Dedifferentiated amniotic fluid mesenchymal stem cell (primary cell): ENCODE results near the gene RNF123.
A peak's percentile ranks its signal among the peaks of the same experiment; 100 is the strongest.

Source experiments
- DNase-seq: peaks from one replicate; pipeline ENCODE4 v3.0.0-alpha.2; 2016; ENCODE audit errors: extremely low spot score

The RNF123 gene

GRCh38 chr3:49658711-49659110 is 30.6 kb upstream of the RNF123 start:
- no peak for DNase-seq

- no peak for DNase-seq
Measured at GRCh38 chr3:49659756-49660155, 29.6 kb upstream of the RNF123 start.

GRCh38 chr3:49661281-49661680 is 28.1 kb upstream of the RNF123 start:
- no peak for DNase-seq

GRCh38 chr3:49662021-49662420 is 27.3 kb upstream of the RNF123 start:
- no peak for DNase-seq

- DNase-seq, result no peak
Measured at GRCh38 chr3:49662720-49663413, 26.5 kb upstream of the RNF123 start.

- no peak for DNase-seq
Measured at GRCh38 chr3:49663831-49664230, 25.5 kb upstream of the RNF123 start.

GRCh38 chr3:49664300-49664699 is 25.1 kb upstream of the RNF123 start:
- DNase-seq, result no peak

DNA sequence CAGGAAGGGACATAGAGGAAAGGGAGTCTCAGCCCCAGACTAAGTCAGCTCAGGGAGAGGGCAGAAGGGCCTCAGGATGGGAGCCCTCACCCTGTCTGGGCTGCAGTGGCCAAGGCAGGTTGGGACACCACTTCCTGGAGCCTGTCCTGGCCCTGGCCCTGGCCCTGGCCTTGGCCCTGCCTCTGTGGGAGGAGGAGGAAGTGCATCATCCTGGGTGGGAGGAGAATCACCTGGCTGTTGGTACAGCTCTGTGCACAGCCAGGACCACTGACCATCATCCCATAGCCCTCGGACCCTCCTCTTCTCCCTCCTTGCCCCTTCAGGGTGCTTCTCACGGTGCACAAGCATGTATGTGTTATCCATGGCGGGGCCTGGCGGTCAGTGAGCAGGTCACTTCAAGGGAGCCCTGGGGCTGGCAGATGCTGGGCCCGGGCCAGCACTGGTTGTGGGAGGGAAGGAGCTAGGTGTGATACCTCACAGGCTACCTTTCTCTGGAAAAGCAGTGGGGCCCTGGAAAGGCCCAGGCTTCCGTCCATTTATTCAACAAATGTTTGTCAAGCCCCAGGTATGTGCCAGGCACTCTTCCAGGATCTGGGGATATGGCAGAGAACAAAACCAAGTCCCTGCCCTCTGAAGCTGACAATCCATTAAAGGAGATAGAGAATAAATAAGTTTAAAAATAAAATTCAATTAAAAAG is 23.4 kb upstream of the RNF123 start:
- DNase-seq, result no peak

- no peak for DNase-seq
Measured at GRCh38 chr3:49666592-49666991, 22.8 kb upstream of the RNF123 start.

DNA sequence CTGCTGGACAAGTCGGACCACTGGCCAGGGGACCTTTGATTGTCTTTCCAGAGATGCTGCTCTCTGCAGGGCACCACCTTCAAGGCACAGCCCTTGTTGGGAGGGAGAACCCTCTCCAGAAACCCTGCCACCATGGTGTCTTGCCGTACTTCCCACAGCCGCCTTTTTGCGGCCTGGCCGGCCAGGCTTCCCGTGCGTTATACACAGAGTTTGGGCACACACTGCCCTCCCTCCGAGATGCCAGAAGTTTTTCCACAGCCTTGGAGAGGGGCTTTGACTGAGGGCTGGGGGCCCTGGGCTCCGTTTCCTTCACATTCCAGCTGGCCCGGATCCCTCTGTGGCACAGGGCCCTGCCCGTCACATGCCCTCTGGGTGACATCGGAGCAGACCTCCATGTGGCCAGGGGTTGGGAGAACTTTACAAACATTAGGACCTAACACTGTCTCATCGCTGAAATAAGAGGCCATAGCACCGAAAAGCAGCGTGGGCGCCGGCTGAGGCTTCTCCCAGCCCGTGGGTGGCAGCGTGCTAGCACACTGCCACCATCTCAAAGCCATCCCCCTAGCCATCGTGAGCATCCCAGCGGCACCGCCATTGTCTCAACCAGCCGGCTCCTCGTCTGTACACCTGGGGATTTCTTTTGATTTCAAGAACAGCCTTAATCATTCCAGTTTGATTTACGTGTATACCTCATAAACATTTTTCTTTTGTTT is 21.5 kb upstream of the RNF123 start:
- DNase-seq, result no peak

DNA sequence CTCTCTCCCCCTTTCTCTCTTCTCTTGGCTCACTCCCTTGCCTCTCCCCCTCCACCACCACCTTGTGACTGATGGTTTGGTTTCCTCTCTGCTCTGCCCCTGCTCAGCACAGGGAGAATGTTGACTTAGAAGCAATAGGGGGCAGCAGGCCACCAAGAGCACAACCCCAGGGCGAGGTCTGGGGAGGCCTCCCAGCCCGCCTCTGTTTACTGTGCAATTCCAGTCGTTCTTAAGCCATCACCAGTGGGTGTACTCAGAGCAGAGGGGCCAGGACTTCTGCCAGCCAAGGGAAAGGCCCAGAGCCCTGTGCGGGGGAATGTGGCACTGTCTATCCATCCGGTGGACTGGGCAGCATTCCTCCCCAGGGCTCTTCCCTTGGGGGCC is 21.0 kb upstream of the RNF123 start:
- DNase-seq, result no peak

DNA sequence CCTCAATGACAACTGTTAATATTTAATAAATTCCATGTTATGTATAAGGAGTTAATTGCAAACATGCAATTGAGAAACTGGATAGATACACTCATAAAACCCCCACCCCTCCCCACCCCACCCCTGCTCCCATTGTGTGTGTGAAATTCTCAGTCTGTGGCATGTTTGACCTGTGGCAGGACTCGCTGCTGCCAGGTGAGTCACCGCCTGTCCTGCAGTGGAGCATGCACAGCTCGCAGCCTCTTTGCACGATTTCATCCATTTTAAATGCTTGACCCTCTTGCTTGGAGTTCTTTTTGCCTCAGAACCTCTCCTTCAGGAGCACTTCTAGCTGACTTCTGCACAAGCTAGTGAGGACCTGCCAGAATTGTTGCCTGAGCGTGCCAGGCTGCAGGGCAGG is 20.5 kb upstream of the RNF123 start:
- DNase-seq, result no peak

- no peak for DNase-seq
Measured at GRCh38 chr3:49669352-49669751, 20.0 kb upstream of the RNF123 start.

- no peak for DNase-seq
Measured at GRCh38 chr3:49670940-49671290, 18.4 kb upstream of the RNF123 start.

DNA sequence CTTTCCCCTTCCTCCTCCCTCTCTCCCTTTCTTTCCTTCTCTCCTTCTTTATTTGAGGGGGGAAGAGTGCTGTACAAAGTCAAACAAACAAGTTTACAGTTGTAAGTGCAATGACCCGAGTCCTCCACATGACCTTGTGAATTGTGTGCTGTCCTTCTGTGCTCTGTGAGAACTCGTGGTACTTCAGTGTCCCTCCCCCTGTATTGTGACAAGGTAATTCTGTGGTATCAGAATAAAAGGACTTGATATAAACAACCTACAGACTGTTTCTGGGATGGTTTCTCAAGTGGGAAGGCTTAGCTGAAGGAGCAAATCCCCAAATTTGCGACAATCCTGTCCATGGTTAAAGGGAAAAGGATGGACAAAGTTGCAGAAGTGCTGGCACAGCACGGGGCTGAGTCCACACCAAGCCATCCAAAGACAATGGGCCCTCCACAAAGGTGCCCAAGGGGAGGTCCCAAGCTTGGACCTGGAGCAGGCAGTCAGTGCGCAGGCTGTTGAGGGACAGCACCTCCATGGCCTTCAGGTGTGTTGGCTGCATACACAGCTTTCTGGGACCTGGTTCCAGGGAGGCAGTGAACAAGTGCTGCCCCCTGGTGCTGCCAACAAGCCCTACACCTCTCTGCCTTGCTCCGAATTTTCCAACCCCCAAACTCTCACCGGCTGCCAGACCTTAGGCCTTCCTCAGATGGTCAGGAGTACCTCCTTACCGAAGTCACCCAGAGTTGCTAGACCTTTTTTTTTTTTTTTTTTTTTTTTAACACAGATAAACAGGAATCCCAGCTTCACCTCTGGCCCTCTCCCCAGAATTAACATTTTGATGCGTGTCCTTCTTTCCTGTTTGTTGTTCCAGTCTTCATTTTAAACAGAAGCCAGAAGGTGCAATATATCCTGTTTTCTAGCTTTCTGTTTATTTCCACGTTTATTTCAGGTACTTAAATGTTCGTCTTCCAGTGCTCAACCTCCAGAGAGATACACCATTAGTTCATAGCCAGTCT is 17.8 kb upstream of the RNF123 start:
- peak; percentile 45 for DNase-seq

DNA sequence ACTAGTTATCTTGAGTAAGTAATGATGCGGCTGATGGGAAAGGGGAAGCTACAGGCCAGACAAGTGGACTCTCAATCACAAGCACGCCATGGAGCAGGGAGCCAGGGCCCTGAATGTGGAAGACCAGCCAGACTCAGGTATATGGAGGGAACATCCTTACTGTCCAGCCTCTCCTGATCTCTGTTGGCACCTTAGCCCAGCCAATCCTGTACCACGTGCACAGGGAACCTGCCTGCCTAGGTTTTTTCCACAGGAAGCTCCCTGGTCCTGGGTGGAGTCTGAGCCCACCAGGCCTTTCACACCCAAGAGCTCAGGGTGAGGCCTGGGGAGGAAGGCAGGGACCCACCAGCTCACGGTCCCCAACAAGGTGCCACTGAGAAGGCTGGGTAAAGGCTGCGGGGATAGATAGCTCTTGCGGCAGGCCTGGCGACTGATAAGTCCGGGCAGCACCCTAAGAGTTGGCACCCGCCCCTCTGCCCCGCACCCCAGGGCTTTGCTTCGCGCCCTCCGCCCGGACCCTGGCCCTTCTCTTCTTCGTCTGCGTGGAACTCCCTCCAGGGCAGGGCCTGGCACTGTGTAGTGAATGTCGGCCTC is 16.1 kb upstream of the RNF123 start:
- no peak for DNase-seq

DNA sequence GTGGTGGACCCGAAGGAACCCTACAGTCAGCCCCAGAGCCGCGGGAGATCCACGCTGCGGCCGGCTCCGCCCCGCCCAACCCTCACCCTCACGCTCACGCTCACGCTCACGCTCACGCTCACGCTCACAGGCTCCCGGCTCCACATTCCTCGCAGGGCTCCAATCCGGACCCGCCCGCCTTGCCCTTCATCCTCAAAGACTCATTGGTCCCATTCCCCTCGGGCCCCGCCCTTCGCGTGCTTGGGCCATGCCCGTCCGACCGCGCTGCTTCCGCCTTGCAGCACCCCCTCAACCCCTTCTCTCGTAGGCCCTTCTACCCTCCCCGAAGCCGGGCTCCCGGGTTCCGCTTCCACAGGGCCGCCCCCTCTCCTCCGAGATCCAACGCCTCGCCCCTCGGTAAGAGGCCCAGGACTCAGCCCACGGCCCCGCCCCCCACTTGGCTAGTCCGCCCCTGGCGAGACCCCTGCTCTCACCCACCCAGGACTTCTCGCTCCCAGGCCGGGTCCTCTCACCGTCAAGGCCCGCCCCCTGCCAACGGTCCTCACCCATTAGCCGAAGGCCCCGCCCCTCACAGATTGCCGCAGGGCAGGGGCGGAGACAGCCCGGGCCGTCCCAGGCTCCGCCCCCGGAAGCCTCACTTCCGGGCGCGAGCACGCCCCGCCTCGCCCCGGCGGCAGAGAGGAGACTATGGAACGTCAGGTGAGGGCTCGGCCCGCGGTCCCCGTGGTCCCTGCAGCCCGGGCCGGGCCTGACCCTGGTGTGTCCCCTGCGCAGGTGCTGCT is 15.5 kb upstream of the RNF123 start, which contains the start of gene APEH:
Gene APEH, plus strand, starts transcription at position 637 of the 782 bp plus-strand sequence. Its CDS starts 51 bp downstream, at position 688.
- peak; percentile 97 for DNase-seq

DNA sequence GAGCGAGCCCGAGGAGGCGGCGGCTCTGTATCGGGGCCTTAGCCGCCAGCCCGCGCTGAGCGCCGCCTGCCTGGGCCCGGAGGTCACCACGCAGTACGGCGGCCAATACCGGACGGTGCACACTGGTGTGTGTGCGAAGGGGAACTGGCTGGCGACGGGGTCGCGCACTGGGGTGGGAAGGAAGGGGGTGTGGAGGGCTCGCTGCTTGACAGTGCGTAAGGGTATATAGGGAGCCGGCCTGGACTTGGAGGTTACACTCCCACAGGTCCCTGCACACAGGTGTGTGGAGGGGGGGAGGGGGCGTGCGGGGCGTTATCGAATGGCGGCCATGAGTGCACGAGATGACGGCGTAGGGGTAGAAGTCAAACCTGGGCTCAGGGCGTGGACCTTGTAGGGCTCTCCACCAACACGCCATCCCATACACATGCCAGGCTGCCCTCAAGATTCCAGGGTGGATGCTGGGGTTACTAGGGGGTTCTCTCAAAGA is 14.8 kb upstream of the RNF123 start:
- DNase-seq, result no peak

- DNase-seq, result no peak
Measured at GRCh38 chr3:49675912-49676311, 13.4 kb upstream of the RNF123 start.

- no peak for DNase-seq
Measured at GRCh38 chr3:49680493-49681231, 8.7 kb upstream of the RNF123 start.
